AG04449 (cell line): ENCODE results near the gene VSX2.

Source experiments
- CTCF ChIA-PET: fragments of 350-600 bp; formaldehyde crosslinking; extraction: SDS; loops from one replicate; lab custom pipeline; 2021; ENCODE audit warnings: antibody characterized with exemption; lab: Yijun Ruan, JAX
- POLR2A ChIA-PET: fragments of 400-600, 350-600 bp; formaldehyde crosslinking; extraction: SDS; loops from one replicate; lab custom pipeline; 2020; ENCODE audit warnings: antibody characterized with exemption, inconsistent platforms; lab: Yijun Ruan, JAX
- DNase-seq: peaks from one replicate; pipeline ENCODE4 v3.0.0-alpha.2; 2010; ENCODE audit warnings: low read depth, low spot score
- H3K4me3 ChIP-seq: 2 replicates; pipeline ENCODE4 v1.5.1; 2011; ENCODE audit warnings: low read depth, mild to moderate bottlenecking, control low read depth, low read length
- TF ChIP-seq, protein P1 (sequence below): IDR thresholded peaks from one replicate; pipeline ENCODE4 v1.5.1; 2011; ENCODE audit warnings: mild to moderate bottlenecking, moderate library complexity, low read length, control low read depth, inconsistent platforms; ENCODE audit not compliant: insufficient read depth; ENCODE audit errors: missing control alignments

Gene VSX2

DNA sequence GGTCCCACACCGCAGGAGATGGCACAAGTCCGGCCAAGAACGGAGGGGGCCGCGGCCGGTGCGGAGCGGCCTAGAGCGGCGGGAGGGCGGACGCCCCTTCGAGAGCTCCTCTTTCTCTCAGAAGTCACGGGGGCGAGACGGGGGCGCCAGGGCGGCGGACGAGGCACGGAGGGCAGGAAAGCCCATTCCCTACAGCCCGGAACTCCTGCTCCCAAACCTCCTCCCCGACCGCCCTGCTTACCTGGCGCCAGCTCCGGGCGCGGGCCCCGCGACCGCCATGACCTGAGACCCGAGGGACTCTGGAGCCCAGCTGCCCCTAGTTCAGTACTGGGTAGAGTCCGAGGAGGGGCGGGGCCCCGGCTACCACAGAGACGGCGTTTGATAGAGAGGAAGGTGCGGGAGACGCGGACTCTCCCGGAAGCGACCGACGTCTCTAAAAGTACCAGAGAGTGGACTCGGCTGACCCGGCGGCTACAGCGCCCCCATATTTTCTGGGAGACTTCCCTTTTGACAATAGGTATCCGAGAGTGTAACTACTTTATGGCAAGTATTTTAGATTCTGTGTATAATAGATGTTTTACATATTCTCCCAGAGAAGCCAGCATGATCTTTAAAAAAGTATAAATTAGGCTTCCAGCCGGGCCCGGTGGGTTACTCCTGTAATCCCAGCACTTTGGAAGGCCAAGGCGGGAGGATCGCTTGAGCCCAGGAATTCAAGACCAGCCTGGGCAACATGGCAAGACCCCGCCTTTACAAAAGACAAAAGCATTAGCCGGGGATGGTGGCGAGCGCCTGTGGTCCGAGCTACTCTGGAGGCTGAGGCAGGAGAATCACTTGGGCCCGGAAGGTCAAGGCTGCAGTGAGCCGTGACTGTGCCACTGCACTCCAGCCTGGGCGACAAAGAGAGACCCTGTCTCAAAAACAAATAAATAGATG is 63.7 kb downstream of the VSX2 start, which contains the start of gene ABCD4:
Gene ABCD4 (minus strand): TSS at position 301 of the 936 bp plus-strand sequence. CDS start 22 bp downstream, at position 279.
- peak; percentile 36 for DNase-seq
- peak within 1 kb of the TSS; percentile 81 for H3K4me3 ChIP-seq
- POLR2A ChIA-PET: interaction anchor here (1.0 kb wide), 1 partner anchor 11 kb away, joined by 4 read pairs; no protein-coding TSS in a partner anchor
- CTCF ChIA-PET: interaction anchor here (0.7 to 17.2 kb wide), 16 partner anchors 8 to 266 kb away, joined by 3 to 221 read pairs (median 4); partner anchors contain the start of gene VRTN
- TF ChIP-seq, protein P1, sequence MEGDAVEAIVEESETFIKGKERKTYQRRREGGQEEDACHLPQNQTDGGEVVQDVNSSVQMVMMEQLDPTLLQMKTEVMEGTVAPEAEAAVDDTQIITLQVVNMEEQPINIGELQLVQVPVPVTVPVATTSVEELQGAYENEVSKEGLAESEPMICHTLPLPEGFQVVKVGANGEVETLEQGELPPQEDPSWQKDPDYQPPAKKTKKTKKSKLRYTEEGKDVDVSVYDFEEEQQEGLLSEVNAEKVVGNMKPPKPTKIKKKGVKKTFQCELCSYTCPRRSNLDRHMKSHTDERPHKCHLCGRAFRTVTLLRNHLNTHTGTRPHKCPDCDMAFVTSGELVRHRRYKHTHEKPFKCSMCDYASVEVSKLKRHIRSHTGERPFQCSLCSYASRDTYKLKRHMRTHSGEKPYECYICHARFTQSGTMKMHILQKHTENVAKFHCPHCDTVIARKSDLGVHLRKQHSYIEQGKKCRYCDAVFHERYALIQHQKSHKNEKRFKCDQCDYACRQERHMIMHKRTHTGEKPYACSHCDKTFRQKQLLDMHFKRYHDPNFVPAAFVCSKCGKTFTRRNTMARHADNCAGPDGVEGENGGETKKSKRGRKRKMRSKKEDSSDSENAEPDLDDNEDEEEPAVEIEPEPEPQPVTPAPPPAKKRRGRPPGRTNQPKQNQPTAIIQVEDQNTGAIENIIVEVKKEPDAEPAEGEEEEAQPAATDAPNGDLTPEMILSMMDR: peak; percentile 49

- no peak for DNase-seq
- H3K4me3 ChIP-seq: no peak overlapping the region
- TF ChIP-seq, protein P1: no peak
- POLR2A ChIA-PET: no interaction called here
- CTCF ChIA-PET: interaction anchor here (0.7 to 1.5 kb wide), 5 partner anchors 9 to 57 kb away, joined by 3 to 8 read pairs (median 5); no protein-coding TSS in a partner anchor
Measured at GRCh38 chr14:74308695-74309094, 69.4 kb downstream of the VSX2 start.

DNA sequence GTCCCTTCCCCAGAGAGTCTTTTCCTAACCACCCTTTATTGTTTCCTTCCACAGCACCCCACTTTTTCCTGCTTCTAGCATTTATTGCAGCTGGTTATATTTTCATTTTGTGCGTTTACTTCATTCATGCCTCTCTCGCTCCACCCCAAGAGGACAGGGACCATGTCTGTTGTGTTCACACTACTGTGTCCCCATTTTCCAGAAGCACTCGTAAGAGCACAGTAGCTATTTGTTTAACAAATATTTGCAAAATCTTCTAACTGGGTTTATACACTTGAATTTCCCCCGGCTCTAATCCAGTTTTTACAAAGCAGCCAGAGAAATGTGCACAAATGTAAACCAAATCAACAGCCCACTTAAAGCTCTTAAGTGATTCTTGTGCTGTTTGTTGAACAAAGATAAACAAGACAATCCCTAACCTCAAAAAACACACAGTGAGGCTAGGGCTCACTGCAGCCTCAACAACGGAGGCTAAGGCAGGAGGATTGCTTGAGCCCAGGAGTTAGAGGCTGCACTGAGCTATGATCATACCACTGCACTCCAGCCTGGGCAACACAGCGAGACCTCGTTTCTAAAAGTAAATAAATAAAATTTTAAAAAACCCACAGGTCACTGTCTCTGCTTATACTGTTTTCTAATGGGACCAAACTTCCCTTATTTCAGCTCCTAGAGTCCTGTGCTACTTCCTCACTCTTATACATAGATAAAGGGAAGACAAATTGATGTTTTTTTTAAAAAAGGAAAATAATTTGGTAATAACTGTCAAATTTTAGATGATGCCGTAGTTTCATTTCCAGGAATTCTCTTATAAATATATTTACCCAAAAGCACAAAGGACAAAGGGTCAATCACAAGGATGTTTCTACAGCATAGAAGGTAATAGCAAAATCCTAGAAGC is 70.1 kb downstream of the VSX2 start:
- DNase-seq: no peak
- CTCF ChIA-PET: interaction anchor here (0.7 to 1.5 kb wide), 4 partner anchors 10 to 197 kb away, joined by 3 to 8 read pairs (median 4); no protein-coding TSS in a partner anchor
- POLR2A ChIA-PET: interaction anchor here (0.7 kb wide), 1 partner anchor 69 kb away, joined by 3 read pairs; no protein-coding TSS in a partner anchor
- H3K4me3 ChIP-seq: no peak overlapping the region
- TF ChIP-seq, protein P1: no peak

DNA sequence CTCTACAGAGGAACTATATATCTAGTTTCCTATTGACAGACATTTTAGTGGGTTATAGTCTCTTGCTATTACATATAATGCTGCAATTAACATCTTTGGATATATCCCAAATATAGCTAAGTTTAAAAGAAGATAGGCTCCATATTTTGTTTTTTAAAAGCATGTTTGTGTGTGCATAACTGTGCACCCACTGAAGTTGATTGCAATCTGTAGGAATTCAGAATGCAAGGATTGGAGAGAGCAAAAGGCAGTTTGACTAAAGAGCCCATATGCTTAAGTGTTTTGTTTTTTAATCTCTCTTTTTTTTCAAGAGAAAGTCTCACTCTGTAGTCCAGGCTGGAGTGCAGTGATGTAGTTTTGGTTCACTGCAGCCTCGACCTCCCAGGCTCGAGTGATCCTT is 72.9 kb downstream of the VSX2 start:
- POLR2A ChIA-PET: no interaction called here
- TF ChIP-seq, protein P1: no peak
- CTCF ChIA-PET: interaction anchor here (1.2 to 4.0 kb wide), 3 partner anchors 10 to 168 kb away, joined by 3 to 23 read pairs (median 5); partner anchors contain the start of gene ABCD4
- H3K4me3 ChIP-seq: no peak overlapping the region
- no peak for DNase-seq
